H1 (cell line): Measurements from ENCODE around the gene HINT1. TPM values are rescaled to one million over a fixed set of nuclear protein-coding genes. Genes with fewer than 3 reads are reported as not detected.

Experiments
- CTCF ChIA-PET: fragments of 300-600 bp; sonication (Branson Sonifier 250); formaldehyde crosslinking; loops from one replicate; lab custom pipeline; 2021; ENCODE audit not compliant: partially characterized antibody; lab: Charles Lee
- POLR2A ChIA-PET: fragments of 300-600 bp; sonication (Branson Sonifier 250); formaldehyde crosslinking; loops from one replicate; lab custom pipeline; 2021; ENCODE audit warnings: inconsistent platforms; ENCODE audit not compliant: partially characterized antibody; lab: Charles Lee
- DNase-seq, 2 experiments: peaks; one replicate each; pipeline versions ENCODE4 v3.0.0 to v3.0.0-alpha.2; 2010 to 2022; ENCODE audit warnings: low spot score in 2 of 2, low read depth in 1 of 2, mixed read lengths in 1 of 2
- FAIRE-seq: peaks from 2 replicates; lab custom pipeline; 2011; peaks lifted over from hg19 to GRCh38; lab: Jason Lieb, UNC
- H2AFZ ChIP-seq: 2 replicates; pipeline ENCODE4 v1.8.1; 2012; ENCODE audit warnings: low read length, inconsistent platforms
- H2AK5ac ChIP-seq: 2 replicates; pipeline ENCODE4 v1.6.1; 2013; ENCODE audit warnings: low read depth, low read length
- H2BK120ac ChIP-seq: replicated peaks from 2 replicates; pipeline ENCODE3; 2013; ENCODE audit warnings: low read depth, low read length, inconsistent platforms
- H2BK12ac ChIP-seq: 2 replicates; pipeline ENCODE4 v1.6.1; 2013; ENCODE audit warnings: low read depth, low read length
- H2BK15ac ChIP-seq: 2 replicates; pipeline ENCODE4 v1.6.1; 2013; ENCODE audit warnings: low read length
- H2BK20ac ChIP-seq: 2 replicates; pipeline ENCODE4 v1.6.1; 2013; ENCODE audit warnings: low read length
- H2BK5ac ChIP-seq: 2 replicates; pipeline ENCODE4 v1.6.1; 2013; ENCODE audit warnings: low read depth, low read length
- H3K14ac ChIP-seq: 2 replicates; pipeline ENCODE4 v1.6.1; 2013; ENCODE audit warnings: inconsistent platforms; ENCODE audit not compliant: insufficient read length
- H3K18ac ChIP-seq: 2 replicates; pipeline ENCODE4 v1.6.1; 2013; ENCODE audit warnings: low read length; ENCODE audit errors: extremely low read depth
- H3K23ac ChIP-seq: 2 replicates; pipeline ENCODE4 v1.6.1; 2013; ENCODE audit warnings: inconsistent platforms; ENCODE audit not compliant: insufficient read length
- H3K23me2 ChIP-seq: 2 replicates; pipeline ENCODE4 v1.6.1; 2013; ENCODE audit warnings: low read depth, low read length
- H3K27ac ChIP-seq: 2 replicates; pipeline ENCODE4 v1.6.1; 2011; ENCODE audit warnings: low read depth, low read length, inconsistent platforms
- H3K27me3 ChIP-seq, 4 experiments: replicated peaks in 1 of 4; 1 replicate in 1 of 4; 2 replicates in 3 of 4; pipeline versions ENCODE4 v1.6.1 to v1.8.1; 2011 to 2013; ENCODE audit warnings: low read length in 3 of 4, mild to moderate bottlenecking in 3 of 4, inconsistent platforms in 2 of 4, mixed read lengths in 2 of 4, moderate library complexity in 1 of 4; ENCODE audit not compliant: control insufficient read depth in 3 of 4, insufficient read depth in 3 of 4; ENCODE audit errors: extremely low read depth in 1 of 4
- H3K36me3 ChIP-seq, 4 experiments: 2 replicates each; pipeline versions ENCODE4 v1.6.1 to v1.8.1; 2011 to 2013; ENCODE audit warnings: mild to moderate bottlenecking in 4 of 4, low read length in 3 of 4, moderate library complexity in 2 of 4, control low read depth in 1 of 4, inconsistent platforms in 1 of 4; ENCODE audit not compliant: insufficient read depth in 4 of 4, control insufficient read depth in 2 of 4
- H3K4ac ChIP-seq: replicated peaks from 2 replicates; pipeline ENCODE3; 2013; ENCODE audit warnings: low read length, low read depth, mixed read lengths, inconsistent platforms; ENCODE audit not compliant: insufficient read length
- H3K4me1 ChIP-seq, 4 experiments: replicated peaks in 1 of 4; 1 replicate in 1 of 4; 2 replicates in 3 of 4; pipeline versions ENCODE4 v1.6.1 to v1.8.1; 2011 to 2013; ENCODE audit warnings: low read length in 3 of 4, inconsistent platforms in 2 of 4, mixed read lengths in 1 of 4; ENCODE audit not compliant: insufficient read depth in 4 of 4, control insufficient read depth in 3 of 4
- H3K4me2 ChIP-seq, 2 experiments: 2 replicates each; pipeline versions ENCODE4 v1.6.1 to v1.8.1; 2011 to 2013; ENCODE audit warnings: low read depth in 2 of 2, low read length in 2 of 2, control low read depth in 1 of 2, inconsistent platforms in 1 of 2, mild to moderate bottlenecking in 1 of 2; ENCODE audit not compliant: insufficient read depth in 1 of 2
- H3K4me3 ChIP-seq, 4 experiments: fragments of 200-600, 300-600 bp in 1 of 4; sonication (generic), shearing (Covaris generic), sonication (Bioruptor Twin) in 1 of 4; 2 replicates each; pipeline versions ENCODE4 v1.5.1 to v1.8.1; 2011 to 2016; ENCODE audit warnings: low read length in 4 of 4, low read depth in 3 of 4, control low read depth in 2 of 4, inconsistent platforms in 2 of 4, mild to moderate bottlenecking in 2 of 4, mixed read lengths in 1 of 4, moderate library complexity in 1 of 4; ENCODE audit not compliant: insufficient read depth in 2 of 4; ENCODE audit errors: extremely low read depth in 1 of 4
- H3K56ac ChIP-seq: replicated peaks from 2 replicates; pipeline ENCODE3; 2013; ENCODE audit warnings: low read depth, mild to moderate bottlenecking, mixed read lengths, low read length, inconsistent platforms; ENCODE audit not compliant: insufficient read length
- H3K79me1 ChIP-seq: 2 replicates; pipeline ENCODE4 v1.6.1; 2013; ENCODE audit warnings: low read depth, low read length, control low read depth
- H3K79me2 ChIP-seq, 2 experiments: 2 replicates each; pipeline versions ENCODE4 v1.6.1 to v1.8.1; 2012 to 2013; ENCODE audit warnings: low read length in 2 of 2, mild to moderate bottlenecking in 2 of 2, inconsistent platforms in 1 of 2; ENCODE audit not compliant: insufficient read depth in 2 of 2, control insufficient read depth in 1 of 2
- H3K9ac ChIP-seq, 4 experiments: replicated peaks in 1 of 4; 1 replicate in 1 of 4; 2 replicates in 3 of 4; pipeline versions ENCODE4 v1.6.1 to v1.8.1; 2011 to 2013; ENCODE audit warnings: low read depth in 3 of 4, low read length in 3 of 4, control low read depth in 2 of 4, mild to moderate bottlenecking in 2 of 4, moderate library complexity in 2 of 4, inconsistent platforms in 1 of 4; ENCODE audit errors: extremely low read depth in 1 of 4
- H3K9me3 ChIP-seq, 2 experiments: 2 replicates each; pipeline versions ENCODE4 v1.6.1 to v1.8.1; 2012 to 2013; ENCODE audit warnings: mild to moderate bottlenecking in 2 of 2, moderate library complexity in 2 of 2, control low read depth in 1 of 2, inconsistent platforms in 1 of 2, low read depth in 1 of 2, low read length in 1 of 2, mixed read lengths in 1 of 2; ENCODE audit not compliant: insufficient read depth in 2 of 2
- H4K20me1 ChIP-seq, 2 experiments: replicated peaks in 1 of 2; 2 replicates each; pipeline versions ENCODE3 to v1.8.1; 2011 to 2013; ENCODE audit warnings: inconsistent platforms in 2 of 2, low read length in 2 of 2, mild to moderate bottlenecking in 1 of 2; ENCODE audit not compliant: insufficient read depth in 2 of 2, control insufficient read depth in 1 of 2
- H4K5ac ChIP-seq: 2 replicates; pipeline ENCODE4 v1.6.1; 2013; ENCODE audit warnings: low read length, low read depth, mixed read lengths, inconsistent platforms; ENCODE audit not compliant: insufficient read length
- H4K8ac ChIP-seq: 2 replicates; pipeline ENCODE4 v1.8.0; 2013; ENCODE audit warnings: mild to moderate bottlenecking, moderate library complexity, low read length, inconsistent platforms; ENCODE audit not compliant: insufficient read depth; ENCODE audit errors: extremely low read depth
- H4K91ac ChIP-seq: replicated peaks from 2 replicates; pipeline ENCODE3; 2013; ENCODE audit warnings: low read length, mixed read lengths, inconsistent platforms; ENCODE audit not compliant: insufficient read length
- BRCA1 ChIP-seq: IDR thresholded peaks from 2 replicates; pipeline ENCODE4 v1.6.1; 2012; ENCODE audit warnings: low read depth, low read length, improper control_type of control experiment
- CHD2 ChIP-seq: IDR thresholded peaks from 2 replicates; pipeline ENCODE4 v1.6.1; 2012; ENCODE audit warnings: low read length, improper control_type of control experiment
- EZH2 ChIP-seq: fragments of 200-600 bp; sonication (generic); IDR thresholded peaks from 2 replicates; pipeline ENCODE4 v1.7.1; 2012; ENCODE audit warnings: low read depth, mild to moderate bottlenecking, moderate library complexity, low read length, inconsistent platforms; ENCODE audit not compliant: severe bottlenecking
- FOSL1 ChIP-seq: IDR thresholded peaks from 2 replicates; pipeline ENCODE4 v1.6.1; 2011; ENCODE audit warnings: mild to moderate bottlenecking, low read depth, low read length, moderate library complexity; ENCODE audit not compliant: insufficient read depth
- GABPA ChIP-seq: IDR thresholded peaks from 2 replicates; pipeline ENCODE4 v1.6.1; 2011; ENCODE audit warnings: mild to moderate bottlenecking, low read length, moderate library complexity, borderline replicate concordance; ENCODE audit not compliant: insufficient read depth
- HDAC2 ChIP-seq, 2 experiments: fragments of 300-600 bp in 1 of 2; sonication (generic) in 1 of 2; IDR thresholded peaks; 2 replicates each; pipeline ENCODE4 v1.6.1; 2011 to 2012; ENCODE audit warnings: low read depth in 2 of 2, low read length in 2 of 2, mild to moderate bottlenecking in 2 of 2, moderate library complexity in 2 of 2, borderline replicate concordance in 1 of 2, inconsistent platforms in 1 of 2
- JUN ChIP-seq: IDR thresholded peaks from 2 replicates; pipeline ENCODE4 v1.6.1; 2011; ENCODE audit warnings: low read depth, mild to moderate bottlenecking, improper control_type of control experiment, low read length
- KDM1A ChIP-seq: fragments of 200-600, 300-600 bp; sonication (generic); IDR thresholded peaks from 2 replicates; pipeline ENCODE4 v1.7.1; 2016; ENCODE audit warnings: mild to moderate bottlenecking, low read length, borderline replicate concordance
- KDM4A ChIP-seq: IDR thresholded peaks from one replicate; pipeline ENCODE4 v1.7.1; 2012; ENCODE audit warnings: low read depth, mild to moderate bottlenecking, moderate library complexity, low read length, inconsistent platforms; ENCODE audit not compliant: severe bottlenecking
- MAFK ChIP-seq: IDR thresholded peaks from 2 replicates; pipeline ENCODE4 v1.6.1; 2012; ENCODE audit warnings: low read depth, mild to moderate bottlenecking, improper control_type of control experiment, low read length
- SP1 ChIP-seq: IDR thresholded peaks from 2 replicates; pipeline ENCODE4 v1.6.1; 2011; ENCODE audit warnings: low read depth, low read length
- TAF1 ChIP-seq: IDR thresholded peaks from 2 replicates; pipeline ENCODE4 v1.6.1; 2011; ENCODE audit warnings: mild to moderate bottlenecking, low read depth, low read length
- YY1 ChIP-seq: IDR thresholded peaks from 2 replicates; pipeline ENCODE4 v1.6.1; 2011; ENCODE audit warnings: low read depth, mild to moderate bottlenecking, low read length
- WGBS, 2 experiments: shearing (Covaris generic) in 1 of 2; methylation state at CpG; one replicate each; pipeline versions ENCODE4 v1.1.6 to v1.1.7; 2013 to 2015; ENCODE audit warnings: low lambda C conversion rate in 2 of 2, mixed read lengths in 2 of 2, inconsistent platforms in 1 of 2, low coverage in 1 of 2, missing lambda C conversion rate in 1 of 2; ENCODE audit not compliant: insufficient replicate concordance in 2 of 2, insufficient coverage in 1 of 2, insufficient read length in 1 of 2; ENCODE audit errors: extremely low coverage in 1 of 2, missing lambda C conversion rate in 1 of 2; 5-methylcytosine and 5-hydroxymethylcytosine counted together
- polyA plus RNA-seq, 7 experiments: library from polyadenylated mRNA; depleted of rRNA in 3 of 7; stranded (reverse) in 5 of 7; unstranded in 2 of 7; fragments of >200 nt in 5 of 7; fragments of 200-250 nt in 2 of 7; gene quantifications; 1 replicate in 5 of 7; 2 replicates in 1 of 7; 4 replicates in 1 of 7; pipeline versions ENCODE4 v1.2.1 to v1.2.3, GENCODE V29; 2011 to 2013; ENCODE audit warnings: missing spikeins in 2 of 7, mixed read lengths in 2 of 7
- total RNA-seq: library from RNA; stranded (reverse); fragmentation: NEBNext Ultra II Directional; extraction: Animal tissue kit (Norgen Biotek cat#: 25700); gene quantifications from 2 replicates; pipeline ENCODE4 v1.2.1, GENCODE V29; 2021

HINT1 gene
- total and polyA plus RNA-seq, 2 of the 8 experiments (the other 6 are each of a cell fraction or from before 2014, with no cell fraction given): 230 to 479 TPM

- Histone ChIP-seq H2BK15ac (no peak overlapping the region), H3K56ac (no peak overlapping the region), H3K18ac (no peak overlapping the region), H3K79me2 (no peaks in the 10 kb centered on the region), H3K27ac (no peak overlapping the region), H3K4me1 (no peaks in the 10 kb centered on the region), H3K36me3 (no peaks in the 10 kb centered on the region; a peak in 2 of 8 replicates), H2BK120ac (no peak overlapping the region), H4K5ac (no peak overlapping the region), H3K23ac (no peak overlapping the region), H2BK5ac (no peak overlapping the region), H3K27me3 (no peaks in the 10 kb centered on the region), H2BK12ac (no peak overlapping the region), H3K79me1 (no peaks in the 10 kb centered on the region), H3K14ac (no peak overlapping the region), H3K9ac (no peak overlapping the region), H3K4ac (no peak overlapping the region), H2AK5ac (no peak overlapping the region), H3K4me2 (no peak overlapping the region), H3K4me3 (no peak overlapping the region), H3K23me2 (no peaks in the 10 kb centered on the region), H4K91ac (no peak overlapping the region), H4K8ac (no peak overlapping the region), H3K9me3 (no peaks in the 10 kb centered on the region), H2AFZ (no peak overlapping the region), H4K20me1 (no peaks in the 10 kb centered on the region), H2BK20ac (no peak overlapping the region)
- no peak for TF ChIP-seq MAFK
- no peak for TF ChIP-seq CHD2
- no peak for TF ChIP-seq TAF1
- no peak for TF ChIP-seq KDM1A
- no peak for TF ChIP-seq FOSL1
- no peak for TF ChIP-seq JUN
- TF ChIP-seq SP1: no peak
- TF ChIP-seq KDM4A: no peak
- TF ChIP-seq HDAC2 (IDR thresholded peaks at IDR 0.05; ENCODE audit: borderline replicate concordance in 1 of 2, low read depth in 2 of 2, low read length in 2 of 2): no peak
- TF ChIP-seq EZH2: no peak
- TF ChIP-seq GABPA: no peak
- no peak for TF ChIP-seq BRCA1
- TF ChIP-seq YY1: no peak
- CTCF ChIA-PET: no interaction called here
- DNase-seq (no peak), FAIRE-seq (no peak)
- 90% methylated on average over 3 of the region's 3 CpGs; no CpG with 5 or more reads in 1 of the 2 experiments for WGBS, 2 experiments
- POLR2A ChIA-PET: no interaction called here
These were observed 21.7 kb upstream of the HINT1 start for GRCh38 chr5:131186561-131187256.
